IgD-negative memory B cell (primary cell): ENCODE results near the gene CPA4. TPM values are rescaled to one million over a fixed set of nuclear protein-coding genes. Genes with fewer than 3 reads are reported as not detected.

Source experiments
- H3K27ac Mint-ChIP-seq, 3 donors: one replicate each; pipeline ENCODE4 v1.8.0; 2020 to 2022; ENCODE audit warnings: mild to moderate bottlenecking in 3 of 3, mixed read lengths in 3 of 3, moderate library complexity in 1 of 3
- H3K27me3 Mint-ChIP-seq: one replicate; pipeline ENCODE4 v1.8.0; 2021; ENCODE audit warnings: mixed read lengths
- H3K36me3 Mint-ChIP-seq: one replicate; pipeline ENCODE4 v1.8.0; 2020; ENCODE audit warnings: mild to moderate bottlenecking, mixed read lengths
- H3K4me1 Mint-ChIP-seq, 3 donors: one replicate each; pipeline ENCODE4 v1.8.0; 2020 to 2022; ENCODE audit warnings: mixed read lengths in 3 of 3, mild to moderate bottlenecking in 1 of 3
- H3K4me3 Mint-ChIP-seq, 4 donors: one replicate each; pipeline ENCODE4 v1.8.0; 2020 to 2022; ENCODE audit warnings: mild to moderate bottlenecking in 4 of 4, mixed read lengths in 4 of 4, moderate library complexity in 3 of 4
- H3K9me3 Mint-ChIP-seq, 3 donors: one replicate each; pipeline ENCODE4 v1.8.0; 2020 to 2021; ENCODE audit warnings: mixed read lengths in 3 of 3, mild to moderate bottlenecking in 1 of 3
- polyA plus RNA-seq: library from polyadenylated mRNA; unstranded; fragments of 300-500 nt; fragmentation: Illumina TruSeq; gene quantifications from one replicate; pipeline ENCODE4 v1.2.3, GENCODE V29; 2021

The CPA4 gene
- polyA plus RNA-seq, 1 donor from 2014 or later, result not detected

GRCh38 chr7:130356121-130356875 lies 63.3 kb downstream of the CPA4 start:
- H3K9me3 Mint-ChIP-seq, result peaks cover 8 to 15% (median 8%) of the 10 kb centered on the region in 3 donors
- H3K4me1 Mint-ChIP-seq, result peaks cover 0 to 9% (median 4%) of the 10 kb centered on the region in 3 donors
- H3K27me3 Mint-ChIP-seq, result peaks cover 5% of the 10 kb centered on the region

DNA sequence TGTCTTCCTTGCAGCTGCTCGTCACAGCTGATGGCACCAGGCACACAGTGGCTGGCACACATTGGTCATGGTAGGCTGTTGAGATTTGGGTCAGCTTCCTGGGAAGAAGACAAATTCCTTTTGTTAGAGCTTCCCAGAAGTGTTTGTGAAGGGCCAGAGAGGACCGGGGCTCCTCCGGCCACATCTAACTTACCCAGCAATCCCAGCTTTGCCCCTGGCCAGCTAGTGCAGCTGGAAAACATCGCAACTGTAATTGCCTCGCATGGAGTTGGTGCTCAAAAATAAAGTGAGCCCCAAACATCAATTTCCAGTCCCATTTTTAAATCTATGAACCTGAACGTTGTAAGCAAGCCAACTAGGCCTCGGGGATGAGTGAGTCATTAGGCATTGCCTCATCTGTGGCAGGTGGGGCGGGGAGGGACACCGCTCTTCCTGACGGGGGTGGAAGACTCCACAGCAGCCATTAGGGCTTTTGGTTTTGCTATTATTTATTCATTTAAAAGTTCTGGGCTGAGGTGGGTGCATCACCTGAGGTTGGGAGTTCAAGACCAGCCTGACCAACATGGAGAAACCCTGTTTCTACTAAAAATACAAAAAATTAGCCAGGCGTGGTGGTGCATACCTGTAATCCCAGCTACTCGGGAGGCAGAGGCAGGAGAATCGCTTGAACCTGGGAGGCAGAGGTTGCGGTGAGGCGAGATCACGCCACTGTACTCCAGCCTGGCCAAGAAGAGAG lies 64.1 kb downstream of the CPA4 start:
- Mint-ChIP-seq H3K4me1 (peaks cover 0 to 4% (median 1%) of the 10 kb centered on the region in 3 donors), H3K4me3 (no peak overlapping the region), H3K27me3 (peaks cover 2% of the 10 kb centered on the region)

More at GRCh38 chr7:130356121-130356875, 63.3 kb downstream of the CPA4 start:
- H3K36me3 Mint-ChIP-seq, result peaks cover 3% of the 10 kb centered on the region
- no peak overlapping the region for H3K4me3 Mint-ChIP-seq
- no peak overlapping the region for H3K27ac Mint-ChIP-seq

GRCh38 chr7:130358471-130358870 lies 65.5 kb downstream of the CPA4 start:
- Mint-ChIP-seq H3K4me3 (no peak overlapping the region), H3K9me3 (peaks cover 8 to 15% (median 8%) of the 10 kb centered on the region in 3 donors), H3K4me1 (peaks cover 0 to 2% (median under 1%) of the 10 kb centered on the region in 3 donors), H3K27ac (no peak overlapping the region), H3K27me3 (peaks cover 2% of the 10 kb centered on the region), H3K36me3 (peaks cover 3% of the 10 kb centered on the region)

More for the DNA sequence above, 64.1 kb downstream of the CPA4 start:
- Mint-ChIP-seq H3K27ac (no peak overlapping the region), H3K9me3 (peaks cover 8 to 15% (median 8%) of the 10 kb centered on the region in 3 donors), H3K36me3 (peaks cover 3% of the 10 kb centered on the region)

DNA sequence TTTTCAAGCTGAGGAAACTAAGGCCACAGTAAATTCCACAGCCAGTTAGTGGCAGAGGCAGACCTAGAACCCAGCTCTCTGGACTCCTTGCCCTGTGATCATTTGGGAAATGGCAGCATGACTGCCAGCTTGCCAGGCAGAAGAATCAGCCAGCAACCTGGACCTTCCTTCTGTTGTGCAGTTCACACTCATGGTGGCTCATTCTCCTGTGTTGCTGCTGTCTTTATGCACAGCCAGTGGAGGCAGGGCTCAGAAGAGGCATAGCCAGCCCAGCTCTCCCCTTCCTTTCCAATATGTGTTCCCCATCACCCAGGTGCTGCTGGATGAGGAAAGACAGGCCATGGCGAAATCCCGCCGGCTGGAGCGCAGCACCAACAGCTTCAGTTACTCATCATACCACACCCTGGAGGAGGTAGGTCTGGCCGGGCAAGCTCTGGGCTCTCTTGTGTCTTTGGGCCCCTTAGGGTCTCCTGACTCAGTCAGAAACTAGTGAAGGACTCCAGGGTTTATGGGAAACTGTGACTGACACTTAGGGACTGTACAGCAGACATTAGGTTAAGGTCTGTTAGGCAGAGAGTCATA lies 66.4 kb downstream of the CPA4 start:
- no peaks in the 10 kb centered on the region for H3K4me1 Mint-ChIP-seq
- H3K9me3 Mint-ChIP-seq, result peaks cover 8 to 15% (median 8%) of the 10 kb centered on the region in 3 donors

GRCh38 chr7:130360518-130360917 lies 67.6 kb downstream of the CPA4 start:
- Mint-ChIP-seq H3K4me1 (peaks cover 0 to 1% (median 0%) of the 10 kb centered on the region in 3 donors), H3K4me3 (no peak overlapping the region), H3K27me3 (peaks cover 2% of the 10 kb centered on the region), H3K27ac (no peak overlapping the region), H3K9me3 (peaks cover 8 to 15% (median 8%) of the 10 kb centered on the region in 3 donors), H3K36me3 (peaks cover 3% of the 10 kb centered on the region)

More for the DNA sequence above, 66.4 kb downstream of the CPA4 start:
- H3K27ac Mint-ChIP-seq, result no peak overlapping the region
- no peak overlapping the region for H3K4me3 Mint-ChIP-seq
- peaks cover 2% of the 10 kb centered on the region for H3K27me3 Mint-ChIP-seq
- H3K36me3 Mint-ChIP-seq, result peaks cover 3% of the 10 kb centered on the region

DNA sequence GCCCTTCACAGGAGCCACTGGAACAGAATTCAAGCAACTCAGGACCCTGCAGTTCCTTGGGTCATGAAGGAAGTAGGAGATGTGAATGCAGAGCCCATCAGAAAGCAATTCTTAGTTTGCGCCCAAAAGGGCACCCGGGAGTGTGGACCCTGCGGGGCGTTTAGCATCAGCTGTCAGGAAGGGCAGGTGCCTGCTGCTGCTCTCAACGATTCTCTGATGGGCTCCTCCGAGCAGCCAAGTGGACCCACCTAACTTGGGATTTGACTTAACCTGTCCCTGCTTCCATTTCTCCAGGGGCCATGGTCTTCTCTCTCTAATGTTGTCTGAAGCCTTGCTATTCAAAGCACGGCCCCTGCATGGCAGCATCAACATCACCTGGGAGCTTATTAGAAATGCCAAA lies 68.7 kb downstream of the CPA4 start:
- Mint-ChIP-seq H3K4me1 (peaks cover 0 to 1% (median 0%) of the 10 kb centered on the region in 3 donors), H3K36me3 (peaks cover 3% of the 10 kb centered on the region), H3K4me3 (no peak overlapping the region), H3K27me3 (peaks cover 2% of the 10 kb centered on the region), H3K27ac (no peak overlapping the region), H3K9me3 (peaks cover 8 to 15% (median 8%) of the 10 kb centered on the region in 3 donors)

- peaks cover 2% of the 10 kb centered on the region for H3K27me3 Mint-ChIP-seq
- H3K36me3 Mint-ChIP-seq, result peaks cover 3% of the 10 kb centered on the region
- no peak overlapping the region for H3K27ac Mint-ChIP-seq
- peaks cover 8 to 15% (median 8%) of the 10 kb centered on the region in 3 donors for H3K9me3 Mint-ChIP-seq
- no peak overlapping the region for H3K4me3 Mint-ChIP-seq
- peaks cover 0 to 1% (median 0%) of the 10 kb centered on the region in 3 donors for H3K4me1 Mint-ChIP-seq
Measured at GRCh38 chr7:130362251-130362816, 69.4 kb downstream of the CPA4 start.

GRCh38 chr7:130363026-130363847 lies 70.3 kb downstream of the CPA4 start:
- Mint-ChIP-seq H3K36me3 (peaks cover 3% of the 10 kb centered on the region), H3K27me3 (peaks cover 2% of the 10 kb centered on the region), H3K4me3 (no peak overlapping the region)

DNA sequence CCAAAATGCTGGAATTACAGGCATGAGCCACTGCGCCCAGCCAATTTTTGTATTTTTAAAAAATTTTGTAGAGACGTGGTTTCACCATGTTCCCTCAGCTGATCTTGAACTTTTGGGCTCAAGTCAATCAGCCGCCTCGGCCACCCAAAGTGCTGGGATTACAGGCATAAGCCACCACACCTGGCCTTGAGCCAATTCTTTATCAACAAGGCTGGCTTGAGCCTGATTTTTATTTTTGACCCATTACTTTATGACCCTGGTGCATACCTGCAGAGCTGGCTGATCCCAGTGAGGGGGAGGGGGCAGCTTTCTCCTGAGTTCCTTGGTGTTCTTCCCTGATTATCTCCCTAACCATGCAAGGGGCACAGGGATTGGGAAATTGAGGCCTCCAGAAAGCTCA lies 71.5 kb downstream of the CPA4 start:
- Mint-ChIP-seq H3K27ac (peak overlapping the region in 1 of 3 donors; percentile 35), H3K27me3 (peaks cover 2% of the 10 kb centered on the region), H3K4me3 (no peak overlapping the region), H3K4me1 (peaks cover 0 to 4% (median 2%) of the 10 kb centered on the region in 3 donors), H3K9me3 (peaks cover 4 to 12% (median 5%) of the 10 kb centered on the region in 3 donors), H3K36me3 (peaks cover 3% of the 10 kb centered on the region)

More at GRCh38 chr7:130363026-130363847, 70.3 kb downstream of the CPA4 start:
- Mint-ChIP-seq H3K4me1 (peaks cover 0 to 1% (median 0%) of the 10 kb centered on the region in 3 donors), H3K9me3 (peaks cover 7 to 15% (median 8%) of the 10 kb centered on the region in 3 donors), H3K27ac (no peak overlapping the region)

DNA sequence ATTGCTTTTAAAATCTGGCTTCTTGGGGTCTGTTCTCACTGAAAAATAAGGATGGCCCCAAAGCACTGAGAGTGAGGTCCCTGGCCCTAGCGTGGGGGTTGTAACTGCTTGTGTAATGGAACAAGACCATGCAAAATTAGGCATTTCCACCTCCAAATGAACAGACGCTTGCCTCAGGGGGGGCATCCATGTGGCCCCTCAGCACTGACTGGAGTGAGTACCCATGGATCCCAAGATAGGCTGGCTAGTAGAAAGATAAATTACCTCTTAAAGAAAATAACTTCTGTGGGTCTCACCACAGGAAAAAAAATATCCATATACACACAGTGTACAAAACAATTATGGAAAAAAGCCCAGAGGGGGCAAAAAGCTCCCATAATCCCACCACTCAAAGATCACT lies 72.1 kb downstream of the CPA4 start:
- peaks cover 2% of the 10 kb centered on the region for H3K27me3 Mint-ChIP-seq
- H3K36me3 Mint-ChIP-seq, result peaks cover 3% of the 10 kb centered on the region
- H3K27ac Mint-ChIP-seq, result no peak overlapping the region
- no peak overlapping the region for H3K4me3 Mint-ChIP-seq
- H3K9me3 Mint-ChIP-seq, result peaks cover 2 to 7% (median 5%) of the 10 kb centered on the region in 3 donors
- peaks cover 0 to 5% (median 3%) of the 10 kb centered on the region in 3 donors for H3K4me1 Mint-ChIP-seq

DNA sequence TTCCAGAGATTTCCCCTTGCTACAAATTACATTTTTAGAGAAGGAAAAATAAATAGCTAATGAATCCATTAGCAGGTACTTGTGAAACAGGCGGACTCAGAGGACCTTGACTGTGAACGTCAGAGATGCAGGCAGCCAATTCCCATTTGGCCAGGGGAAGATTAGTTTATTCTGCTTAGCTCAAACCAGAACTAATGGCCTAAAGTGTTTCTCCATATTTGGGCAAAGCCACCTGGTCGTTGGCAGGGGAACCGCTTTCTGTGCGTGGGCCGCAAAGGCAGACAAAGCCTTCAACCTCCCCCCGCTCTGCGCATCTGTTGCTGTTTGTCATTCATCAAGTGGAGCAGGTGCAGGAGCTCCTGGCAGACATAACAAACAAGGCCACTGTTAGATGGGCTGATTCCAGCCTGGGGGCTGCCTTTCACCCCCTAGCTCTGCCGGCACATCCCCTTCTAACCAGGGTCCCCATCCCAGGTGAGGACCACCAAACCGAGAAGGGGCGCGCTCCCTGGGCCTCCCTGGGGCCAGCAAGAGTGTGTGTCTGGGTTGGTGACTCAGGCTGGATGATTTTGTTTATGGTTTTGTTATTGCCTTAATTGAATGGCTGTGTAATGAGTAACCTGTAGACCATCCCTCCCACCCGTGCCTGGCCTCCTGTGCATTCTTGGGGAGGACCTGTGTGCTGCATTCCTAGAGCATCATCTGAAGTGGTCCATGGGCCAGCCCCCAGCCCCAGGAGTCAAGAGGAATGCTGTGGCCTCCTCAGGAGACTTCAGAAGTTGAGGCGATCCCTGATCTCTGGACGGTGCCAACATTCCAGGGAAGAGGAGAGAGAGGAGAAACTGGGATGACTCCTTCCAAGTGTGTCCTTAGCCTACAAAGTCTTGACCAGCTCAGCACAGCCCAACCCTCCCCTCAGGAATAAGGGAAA lies 72.8 kb downstream of the CPA4 start:
- peak overlapping the region in 1 of 4 donors; percentile 28 for H3K4me3 Mint-ChIP-seq
- no peak overlapping the region for H3K27ac Mint-ChIP-seq

DNA sequence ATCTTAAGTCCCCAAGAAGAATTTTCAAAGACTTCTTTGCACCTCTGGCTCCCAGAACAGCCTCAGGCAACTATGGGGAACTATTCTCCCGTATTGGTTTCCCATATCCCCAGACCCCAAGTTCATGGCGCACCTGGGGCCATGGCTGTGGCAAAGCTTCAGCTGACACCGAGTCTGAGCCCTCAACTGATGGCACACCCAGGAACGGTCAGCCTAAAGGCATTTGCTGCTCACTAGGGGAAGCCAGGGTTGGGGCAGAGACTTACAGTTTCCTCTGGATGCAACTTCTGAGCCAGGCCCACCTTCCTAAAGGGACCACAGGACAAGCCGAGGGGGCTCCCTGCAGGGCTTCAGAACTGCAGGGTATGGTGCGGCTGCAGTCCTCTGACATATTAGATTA lies 73.6 kb downstream of the CPA4 start:
- no peak overlapping the region for H3K4me3 Mint-ChIP-seq
- H3K27me3 Mint-ChIP-seq, result no peaks in the 10 kb centered on the region
- peaks cover 0 to 5% (median 3%) of the 10 kb centered on the region in 3 donors for H3K4me1 Mint-ChIP-seq
- H3K36me3 Mint-ChIP-seq, result no peaks in the 10 kb centered on the region
- no peak overlapping the region for H3K27ac Mint-ChIP-seq
- H3K9me3 Mint-ChIP-seq, result no peaks in the 10 kb centered on the region

More for the DNA sequence above, 72.8 kb downstream of the CPA4 start:
- Mint-ChIP-seq H3K27me3 (no peaks in the 10 kb centered on the region), H3K36me3 (peaks cover 3% of the 10 kb centered on the region), H3K4me1 (peaks cover 0 to 5% (median 3%) of the 10 kb centered on the region in 3 donors), H3K9me3 (peaks cover 0 to under 1% (median under 1%) of the 10 kb centered on the region in 3 donors)
